Esophagus squamous epithelium (tissue), 5 donors: ENCODE data around the gene RIPOR1. TPM values are rescaled to one million over a fixed set of nuclear protein-coding genes. Genes with fewer than 3 reads are reported as not detected.

ENCODE experiments used
- DNase-seq: peaks from one replicate; lab custom pipeline; 2025; lab: John Stamatoyannopoulos, UW
- H3K27ac ChIP-seq, 4 donors: fragments of 200-600 bp; sonication (generic); one replicate each; pipeline ENCODE4 v1.5.1; 2016 to 2019; ENCODE audit warnings: mild to moderate bottlenecking in 1 of 4
- H3K27me3 ChIP-seq, 4 donors: fragments of 200-600 bp; sonication (generic); 1 replicate in 3 of 4; 2 replicates in 1 of 4; pipeline versions ENCODE4 v1.5.1 to v1.6.0; 2017 to 2021; ENCODE audit warnings: antibody characterized with exemption in 1 of 4
- H3K36me3 ChIP-seq, 3 donors: fragments of 200-600 bp; sonication (generic); one replicate each; pipeline ENCODE4 v1.5.1; 2016 to 2019
- H3K4me1 ChIP-seq, 3 donors: fragments of 200-600 bp; sonication (generic); one replicate each; pipeline ENCODE4 v1.5.1; 2017 to 2019
- H3K4me3 ChIP-seq, 4 donors: fragments of 200-600 bp; sonication (generic); 1 replicate in 3 of 4; 2 replicates in 1 of 4; pipeline ENCODE4 v1.5.1; 2016 to 2019; ENCODE audit warnings: mild to moderate bottlenecking in 2 of 4, moderate library complexity in 1 of 4
- H3K9me3 ChIP-seq, 3 donors: fragments of 200-600 bp; sonication (generic); one replicate each; pipeline ENCODE4 v1.5.1; 2016 to 2019
- POLR2A ChIP-seq, 4 donors: fragments of 450-650 bp; IDR thresholded peaks; one replicate each; pipeline ENCODE4 v1.6.1; 2017; ENCODE audit warnings: antibody characterized with exemption in 4 of 4, mild to moderate bottlenecking in 4 of 4, moderate library complexity in 3 of 4
- WGBS, 2 donors: methylation state at CpG; one replicate each; pipeline ENCODE4 v1.1.5; 2018; 5-methylcytosine and 5-hydroxymethylcytosine counted together
- intact Hi-C: fragments of 100-400 bp; cut with DNase I; formaldehyde crosslinking; loops from one replicate; pipeline ENCODE4 v1.15.0; 2022
- total RNA-seq, 4 donors: library from RNA; depleted of rRNA; stranded (reverse); fragments of >200 nt; gene quantifications; one replicate each; pipeline ENCODE4 v1.1.0, GENCODE V29; 2016
- TF ChIP-seq, protein P1 (sequence below), 6 experiments: fragments of 450-650 bp in 4 of 6; fragments of 200-600 bp in 2 of 6; sonication (generic) in 2 of 6; IDR thresholded peaks; one replicate each; pipeline ENCODE4 v1.5.1; 2016 to 2019; ENCODE audit warnings: antibody characterized with exemption in 6 of 6, mild to moderate bottlenecking in 4 of 6, moderate library complexity in 4 of 6
- donor health status: DM: yes; HTN: yes; CAD: no.

The RIPOR1 gene
- total RNA-seq, 4 donors from 2014 or later = 6.6 to 24.0 (median 15.6) TPM

DNA sequence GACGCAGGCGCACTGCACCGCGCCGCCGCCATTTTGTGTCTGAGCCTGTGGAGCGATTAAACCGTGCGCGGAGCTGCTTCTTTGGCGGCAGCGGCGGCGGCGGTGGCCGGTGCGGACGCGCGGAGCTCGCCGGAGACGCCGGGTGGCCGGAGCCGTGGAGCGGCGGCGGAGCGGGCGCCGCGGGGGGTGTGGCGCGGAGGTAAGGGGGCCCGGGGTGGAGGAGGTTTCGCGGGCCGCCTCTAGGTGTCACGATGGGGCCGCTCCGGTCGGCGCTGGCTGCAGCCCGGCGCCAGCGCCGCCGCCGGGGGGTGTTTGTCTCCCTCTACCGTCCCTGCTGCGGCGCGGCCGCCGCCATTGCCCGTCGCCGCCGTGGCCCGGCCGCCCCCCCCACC is 33.9 kb downstream of the RIPOR1 start, which contains the start of gene CTCF:
CTCF (plus strand) TSS at position 1 of the 392 bp plus-strand sequence. CDS start 48,307 bp downstream, outside the sequence.
- H3K27me3 ChIP-seq = no peaks in the 10 kb centered on the region
- TF ChIP-seq, protein P1, sequence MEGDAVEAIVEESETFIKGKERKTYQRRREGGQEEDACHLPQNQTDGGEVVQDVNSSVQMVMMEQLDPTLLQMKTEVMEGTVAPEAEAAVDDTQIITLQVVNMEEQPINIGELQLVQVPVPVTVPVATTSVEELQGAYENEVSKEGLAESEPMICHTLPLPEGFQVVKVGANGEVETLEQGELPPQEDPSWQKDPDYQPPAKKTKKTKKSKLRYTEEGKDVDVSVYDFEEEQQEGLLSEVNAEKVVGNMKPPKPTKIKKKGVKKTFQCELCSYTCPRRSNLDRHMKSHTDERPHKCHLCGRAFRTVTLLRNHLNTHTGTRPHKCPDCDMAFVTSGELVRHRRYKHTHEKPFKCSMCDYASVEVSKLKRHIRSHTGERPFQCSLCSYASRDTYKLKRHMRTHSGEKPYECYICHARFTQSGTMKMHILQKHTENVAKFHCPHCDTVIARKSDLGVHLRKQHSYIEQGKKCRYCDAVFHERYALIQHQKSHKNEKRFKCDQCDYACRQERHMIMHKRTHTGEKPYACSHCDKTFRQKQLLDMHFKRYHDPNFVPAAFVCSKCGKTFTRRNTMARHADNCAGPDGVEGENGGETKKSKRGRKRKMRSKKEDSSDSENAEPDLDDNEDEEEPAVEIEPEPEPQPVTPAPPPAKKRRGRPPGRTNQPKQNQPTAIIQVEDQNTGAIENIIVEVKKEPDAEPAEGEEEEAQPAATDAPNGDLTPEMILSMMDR (IDR thresholded peaks at IDR 0.05) = peak; percentile 30 to 90 (median 77)
- TF ChIP-seq POLR2A (IDR thresholded peaks at IDR 0.05) = no peak
- peaks cover 15 to 62% (median 29%) of the 10 kb centered on the region in 3 donors for H3K4me1 ChIP-seq
- no CpG with 5 or more reads among the region's 62 CpGs for WGBS, 2 donors
- no peaks in the 10 kb centered on the region for H3K36me3 ChIP-seq
- peak within 1 kb of the TSS; percentile 62 to 98 (median 91) for H3K4me3 ChIP-seq
- H3K9me3 ChIP-seq = no peaks in the 10 kb centered on the region
- DNase-seq = no peak
- intact Hi-C loops = loop anchor here (10.0 kb wide), 1 partner anchor 102 kb away; the partner anchor contains the start of genes ACD, C16orf86, ENKD1 and PARD6A
- peak within 1 kb of the TSS; percentile 100 for H3K27ac ChIP-seq

DNA sequence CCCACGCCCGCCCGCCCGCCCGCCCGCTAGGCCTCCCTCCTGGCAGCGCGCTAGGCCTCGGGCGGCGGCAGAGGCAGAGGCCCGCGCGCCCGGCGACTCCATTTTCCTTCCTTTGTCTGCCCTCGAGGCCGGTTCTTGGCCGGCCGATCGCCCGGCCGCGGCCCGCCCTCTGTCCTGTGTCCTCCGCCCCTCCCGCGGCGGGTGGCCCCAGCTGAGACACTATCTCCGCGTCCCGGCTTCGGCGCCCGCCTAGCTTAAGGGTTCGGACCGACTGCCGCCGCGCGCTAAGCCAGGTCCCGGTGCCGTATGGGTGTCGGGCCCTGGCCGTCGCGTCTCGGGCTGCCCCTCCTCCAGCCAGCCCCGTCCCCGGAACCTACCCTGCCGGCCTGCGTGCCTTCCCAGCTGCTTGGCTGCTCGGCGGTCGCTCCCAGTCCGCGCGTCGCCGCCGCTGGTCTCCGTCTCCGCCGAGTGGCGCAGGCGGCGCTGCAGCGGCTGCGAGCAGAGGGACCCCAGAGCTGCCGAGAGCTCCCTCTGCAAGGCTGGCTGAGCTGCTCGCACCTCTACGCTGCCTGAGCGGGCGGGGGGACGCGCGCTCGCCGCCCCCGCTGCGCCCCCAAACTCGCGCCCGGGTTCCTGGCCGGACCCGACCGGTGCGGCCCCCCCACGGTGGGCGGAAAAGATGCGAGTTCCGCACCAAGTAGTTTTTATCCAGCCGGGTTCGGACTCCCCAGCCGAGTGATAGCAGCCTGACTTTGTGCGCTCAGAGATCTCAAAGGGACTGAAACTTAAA is 34.5 kb downstream of the RIPOR1 start:
- Histone ChIP-seq H3K4me1 (peaks cover 15 to 62% (median 29%) of the 10 kb centered on the region in 3 donors), H3K9me3 (no peaks in the 10 kb centered on the region), H3K27me3 (no peaks in the 10 kb centered on the region), H3K27ac (peak overlapping the region; percentile 100), H3K36me3 (no peaks in the 10 kb centered on the region), H3K4me3 (peak overlapping the region; percentile 62 to 98 (median 91))
- no peak for DNase-seq
- TF ChIP-seq POLR2A (IDR thresholded peaks at IDR 0.05) = no peak
- TF ChIP-seq, protein P1 (IDR thresholded peaks at IDR 0.05) = peak in 4 of 6 experiments; percentile 4 to 24 (median 18)
- WGBS, 2 donors = 0% methylated on average over 6 to 12 of the region's 96 CpGs
- intact Hi-C loops = loop anchor here (10.0 kb wide), 1 partner anchor 102 kb away; the partner anchor contains the start of genes ACD, C16orf86, ENKD1 and PARD6A

DNA sequence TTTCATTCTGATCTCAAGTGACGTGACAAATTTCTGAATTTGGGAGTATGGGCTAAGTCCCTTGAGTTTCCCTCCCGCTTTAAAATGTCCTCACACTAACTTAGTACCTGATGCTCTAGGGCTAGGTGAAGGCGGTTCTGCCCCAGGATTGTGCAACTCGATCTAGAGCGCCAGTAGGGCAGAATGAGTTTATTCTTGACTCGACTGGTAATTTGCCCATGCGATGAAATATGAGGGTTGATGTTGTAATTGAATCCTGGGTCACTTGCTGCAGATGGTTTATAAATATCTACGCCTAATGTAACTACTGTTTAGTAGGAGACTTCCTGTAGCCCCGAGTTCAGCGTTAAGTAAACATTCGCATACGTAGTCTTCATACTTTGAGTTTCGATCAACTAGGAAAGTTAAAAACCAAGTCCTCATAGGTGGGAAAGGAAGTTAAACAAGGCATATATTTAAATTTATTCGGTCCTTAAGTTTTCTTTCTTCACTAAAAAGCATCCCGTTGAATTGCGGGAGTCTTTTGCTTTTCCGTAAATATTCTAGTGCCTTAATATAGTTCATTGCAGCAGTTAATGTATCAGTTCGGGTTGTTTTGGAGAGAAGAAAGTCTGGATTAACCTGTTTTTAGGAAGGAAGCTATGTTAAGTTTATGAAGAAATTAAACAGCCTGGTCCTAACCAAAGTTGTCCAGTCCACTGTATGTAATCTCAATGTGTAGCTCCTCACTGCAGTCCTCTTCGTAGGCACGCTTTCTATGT is 35.3 kb downstream of the RIPOR1 start:
- WGBS, 2 donors = 1 to 3% methylated on average over 18 to 19 of the region's 20 CpGs
- no peak for DNase-seq
- Histone ChIP-seq H3K27me3 (no peaks in the 10 kb centered on the region), H3K9me3 (no peaks in the 10 kb centered on the region), H3K4me3 (peak overlapping the region; percentile 62 to 98 (median 91)), H3K4me1 (peaks cover 15 to 62% (median 29%) of the 10 kb centered on the region in 3 donors), H3K36me3 (no peaks in the 10 kb centered on the region), H3K27ac (peak overlapping the region; percentile 100)
- TF ChIP-seq, protein P1 (IDR thresholded peaks at IDR 0.05) = no peak
- peak in 1 of 4 donors; percentile 46 for TF ChIP-seq POLR2A (IDR thresholded peaks at IDR 0.05)
- intact Hi-C loops = loop anchor here (10.0 kb wide), 1 partner anchor 101 kb away; the partner anchor contains the start of genes ACD, C16orf86, ENKD1 and PARD6A

GRCh38 chr16:67565470-67566100 is 37.0 kb downstream of the RIPOR1 start:
- H3K36me3 ChIP-seq = no peaks in the 10 kb centered on the region
- no peak overlapping the region for H3K27ac ChIP-seq
- no peaks in the 10 kb centered on the region for H3K27me3 ChIP-seq
- TF ChIP-seq, protein P1 (IDR thresholded peaks at IDR 0.05) = no peak
- TF ChIP-seq POLR2A (IDR thresholded peaks at IDR 0.05) = no peak
- intact Hi-C loops = loop anchor here (10.0 kb wide), 1 partner anchor 99 kb away; the partner anchor contains the start of genes ACD, C16orf86, ENKD1 and PARD6A
- peaks cover 10 to 53% (median 26%) of the 10 kb centered on the region in 3 donors for H3K4me1 ChIP-seq
- whole genome bisulfite sequencing, 2 donors = 80 to 82% methylated on average over 8 of the region's 8 CpGs
- H3K9me3 ChIP-seq = no peaks in the 10 kb centered on the region
- no peak overlapping the region for H3K4me3 ChIP-seq
- no peak for DNase-seq
